H4 (cell line): ENCODE measurements around the gene ADRM1. TPM values are rescaled to one million over a fixed set of nuclear protein-coding genes. Genes with fewer than 3 reads are reported as not detected.

ENCODE experiments used
- DNase-seq: peaks from one replicate; pipeline ENCODE4 v3.0.0-alpha.2; 2015; ENCODE audit warnings: low spot score
- total RNA-seq: library from RNA; depleted of rRNA; stranded (reverse); fragments of >200 nt; shearing (Covaris generic); gene quantifications from 2 replicates; pipeline ENCODE4 v1.2.3, GENCODE V29; 2014

The ADRM1 gene
- total RNA-seq, 1 experiment from 2014 or later = 180 TPM

DNA sequence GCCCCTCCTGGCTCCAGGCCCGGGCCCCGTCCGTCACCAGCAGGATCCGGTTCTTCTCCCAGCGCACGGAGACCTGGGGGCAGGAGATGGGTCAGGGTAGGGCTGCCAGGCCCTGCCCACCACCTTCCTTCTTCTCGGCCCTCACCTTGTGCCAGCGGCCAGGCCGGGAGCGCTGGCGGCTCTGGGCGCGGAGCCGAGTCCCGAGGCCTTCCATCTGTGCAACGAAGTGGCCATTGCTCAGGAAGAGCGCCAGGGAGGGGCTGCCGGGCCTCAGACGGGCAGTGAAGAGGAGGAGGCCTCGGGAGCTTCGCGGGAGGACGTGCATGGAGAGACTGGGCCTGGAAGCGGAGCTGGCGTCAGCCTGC, 7.9 kb downstream of the ADRM1 start:
- no peak for DNase-seq

DNA sequence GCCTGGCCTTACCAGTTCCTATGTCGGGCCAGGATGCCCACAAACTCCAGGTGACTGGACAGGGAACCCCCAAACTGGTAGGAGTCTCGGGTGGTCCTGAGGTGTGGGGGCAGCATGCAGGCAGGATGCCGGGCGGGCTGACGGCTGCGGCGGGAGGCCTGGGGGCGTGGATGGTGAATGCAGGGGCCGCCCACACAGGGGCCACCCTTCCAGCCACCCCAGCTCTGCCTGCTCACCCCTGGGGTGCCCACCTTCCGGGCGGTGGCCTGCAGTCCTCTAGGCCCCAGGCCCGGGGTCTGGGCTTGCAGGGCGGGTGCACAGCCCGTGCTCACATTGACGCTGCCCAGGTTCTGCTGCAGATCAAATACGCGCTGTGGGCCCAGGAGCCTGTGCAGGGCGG, 8.4 kb downstream of the ADRM1 start:
- DNase-seq = no peak

DNA sequence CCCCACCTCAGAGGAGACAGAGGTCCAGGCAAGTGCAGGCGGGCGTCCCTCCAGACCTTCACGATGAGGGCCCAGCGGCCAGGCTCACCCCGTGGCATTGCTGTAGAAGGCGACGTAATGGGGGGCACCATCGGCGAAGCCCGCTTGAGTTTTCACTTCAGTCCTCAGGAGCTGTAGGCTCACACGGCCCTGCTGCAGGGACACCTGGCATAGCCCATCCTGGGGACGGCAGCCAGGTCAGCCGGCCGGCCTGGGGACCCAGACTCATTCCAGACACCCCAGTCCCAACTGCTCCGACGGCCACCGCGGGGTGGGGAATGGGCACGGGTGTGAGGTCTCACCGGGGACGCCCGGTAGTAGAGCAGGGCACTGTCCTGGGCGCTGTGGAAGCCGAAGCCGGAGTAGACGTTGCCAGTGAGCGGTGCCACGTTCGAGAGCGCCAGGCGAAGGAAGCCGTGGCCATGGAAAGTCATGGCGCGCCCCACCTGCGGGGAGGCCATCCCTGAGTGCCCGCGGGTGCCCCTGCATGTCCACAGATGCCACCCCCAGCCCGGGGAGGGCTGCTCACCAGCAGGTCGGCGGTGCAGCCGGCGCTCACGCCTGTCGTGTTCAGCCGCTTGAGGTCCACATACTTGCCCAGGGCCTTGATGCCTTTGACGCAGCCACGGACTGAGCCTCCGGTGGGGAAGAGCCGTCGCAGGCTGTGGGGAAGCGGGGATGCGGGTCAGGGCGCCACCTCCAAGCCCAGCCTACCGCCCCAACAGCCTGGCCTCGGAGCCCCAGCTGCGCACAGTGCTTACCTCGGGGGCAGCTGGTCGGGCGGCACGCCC, 9.2 kb downstream of the ADRM1 start:
- no peak for DNase-seq

DNA sequence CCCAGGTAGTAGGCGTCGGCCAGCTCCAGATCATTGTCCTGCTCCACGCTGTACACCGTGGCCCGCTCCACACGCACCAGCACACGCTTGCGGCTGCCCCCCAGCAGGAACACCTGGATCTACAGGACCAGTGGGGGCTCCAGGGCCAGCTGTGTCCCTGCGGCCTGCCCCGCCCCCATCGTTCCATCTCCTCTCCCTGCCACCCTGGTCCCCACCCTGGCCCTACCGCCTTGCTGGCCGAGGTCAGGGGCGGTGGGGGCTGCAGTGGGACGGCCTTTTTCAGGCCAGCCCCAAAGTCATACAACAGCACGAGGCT, 9.8 kb downstream of the ADRM1 start:
- no peak for DNase-seq

DNA sequence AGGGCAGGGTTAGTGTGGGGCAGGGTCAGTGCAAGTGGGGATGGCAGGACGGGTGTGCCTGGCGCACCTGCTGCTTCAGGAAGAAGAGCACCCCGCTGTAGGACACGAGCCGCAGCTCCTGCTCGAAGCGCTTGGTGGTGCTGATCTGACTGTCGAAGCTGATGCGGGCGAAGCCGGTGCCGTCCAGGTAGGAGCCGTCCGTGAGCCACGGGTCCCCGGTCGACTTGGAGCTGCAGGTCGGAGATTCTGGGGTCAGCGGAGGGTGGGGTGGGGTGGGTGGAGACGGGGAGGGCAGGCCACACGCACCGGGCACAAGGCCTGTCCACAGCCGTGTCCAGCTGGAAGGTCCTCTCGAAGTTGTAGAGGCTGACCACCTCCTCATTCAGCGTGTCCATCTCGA, 10.2 kb downstream of the ADRM1 start:
- DNase-seq = no peak

DNA sequence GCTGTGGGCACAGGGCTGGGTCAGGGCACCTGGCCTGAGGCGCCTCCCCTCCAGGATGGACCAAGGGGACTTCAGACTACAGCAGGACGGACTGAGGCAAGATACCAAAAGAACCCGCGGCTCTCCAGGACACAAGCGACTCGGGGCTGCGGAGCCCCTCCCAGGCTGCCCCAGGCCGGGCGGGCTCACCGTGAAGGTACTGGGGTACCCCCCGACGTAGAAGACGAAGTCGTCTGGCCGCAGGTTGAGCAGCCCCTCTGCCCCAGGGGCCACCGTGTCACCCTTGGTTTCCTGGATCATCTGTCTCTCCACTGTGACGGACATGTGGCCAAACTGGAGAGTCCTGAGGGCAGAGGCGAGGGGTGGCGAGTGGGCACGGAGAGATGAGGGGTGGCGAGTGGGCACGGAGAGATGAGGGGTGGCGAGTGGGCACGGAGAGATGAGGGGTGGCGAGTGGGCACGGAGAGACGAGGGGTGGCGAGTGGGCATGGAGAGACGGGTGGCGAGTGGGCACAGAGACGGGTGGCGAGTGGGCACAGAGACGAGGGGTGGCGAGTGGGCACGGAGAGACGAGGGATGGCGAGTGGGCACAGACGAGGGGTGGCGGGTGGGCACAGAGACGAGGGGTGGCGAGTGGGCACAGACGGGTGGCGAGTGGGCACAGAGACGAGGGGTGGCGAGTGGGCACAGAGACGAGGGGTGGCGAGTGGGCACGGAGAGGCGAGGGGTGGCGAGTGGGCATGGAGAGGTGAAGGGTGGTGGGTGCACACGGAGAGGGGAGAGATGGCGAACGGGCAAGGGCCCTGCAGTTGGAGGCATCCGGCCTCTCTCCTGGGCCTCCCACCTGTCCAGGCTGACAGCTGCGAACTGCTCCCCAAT, 10.9 kb downstream of the ADRM1 start:
- DNase-seq = no peak

DNA sequence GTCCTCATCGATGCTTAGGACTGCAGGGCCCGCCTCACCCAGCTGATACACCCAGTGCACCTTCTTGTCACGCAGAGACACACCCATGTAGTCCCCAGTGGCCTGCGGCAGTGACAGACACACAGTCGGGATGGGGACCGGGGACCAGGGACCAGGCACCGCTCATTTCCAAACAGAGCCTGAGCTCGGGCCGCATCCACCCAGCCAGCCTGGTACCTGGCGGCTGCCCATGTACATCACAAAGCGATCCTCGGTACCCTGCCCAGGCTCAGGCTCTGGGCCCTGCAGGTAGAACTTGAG, 11.5 kb downstream of the ADRM1 start:
- DNase-seq = no peak

DNA sequence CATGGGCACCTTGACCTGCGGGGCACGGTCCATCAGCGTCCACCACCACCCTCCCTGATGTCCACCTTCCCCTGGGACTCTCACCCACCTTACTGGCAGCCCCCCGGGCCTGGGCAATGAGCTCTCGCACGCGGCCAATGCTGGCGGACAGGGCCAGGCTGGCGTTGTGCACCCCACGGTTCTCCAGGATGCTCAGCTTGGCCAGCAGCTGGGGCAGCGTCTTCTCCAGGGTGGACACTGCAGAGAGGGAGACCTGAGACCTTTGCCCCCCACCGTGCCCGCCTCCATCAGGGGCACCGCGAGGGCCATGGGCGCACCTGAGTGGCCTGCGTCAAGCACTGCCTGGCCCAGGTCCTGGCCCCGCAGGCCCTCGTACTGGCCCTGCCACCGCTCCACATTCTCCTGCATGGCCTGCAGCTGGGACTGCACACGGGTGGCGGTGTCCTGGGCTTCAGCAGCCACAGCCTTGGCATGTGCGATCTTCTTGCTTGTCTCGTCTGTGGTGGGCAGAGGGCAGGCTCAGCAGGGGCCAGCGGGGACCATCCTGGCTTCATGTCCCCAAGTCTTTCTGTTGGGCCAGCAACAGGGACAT, 12.0 kb downstream of the ADRM1 start:
- no peak for DNase-seq

DNA sequence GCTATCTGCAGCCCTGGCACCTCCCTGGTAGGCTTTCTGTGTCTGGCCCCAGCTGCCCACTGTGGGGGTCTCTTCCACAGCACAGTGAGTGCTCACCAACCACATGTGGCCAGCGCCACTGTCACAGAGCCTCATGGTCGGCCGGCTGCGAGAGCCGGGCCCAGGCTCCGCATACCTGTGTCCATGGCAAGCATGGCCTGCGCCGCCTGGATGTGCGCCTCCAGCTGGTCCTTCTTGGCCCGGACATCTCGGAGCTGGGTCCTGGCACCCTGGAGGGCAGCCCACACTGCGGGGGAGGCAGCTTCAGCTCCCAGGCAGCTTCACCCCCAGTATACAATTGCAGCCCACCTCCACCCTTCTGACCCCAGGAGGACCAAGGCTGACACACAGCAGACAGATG, 13.0 kb downstream of the ADRM1 start:
- DNase-seq = no peak

DNA sequence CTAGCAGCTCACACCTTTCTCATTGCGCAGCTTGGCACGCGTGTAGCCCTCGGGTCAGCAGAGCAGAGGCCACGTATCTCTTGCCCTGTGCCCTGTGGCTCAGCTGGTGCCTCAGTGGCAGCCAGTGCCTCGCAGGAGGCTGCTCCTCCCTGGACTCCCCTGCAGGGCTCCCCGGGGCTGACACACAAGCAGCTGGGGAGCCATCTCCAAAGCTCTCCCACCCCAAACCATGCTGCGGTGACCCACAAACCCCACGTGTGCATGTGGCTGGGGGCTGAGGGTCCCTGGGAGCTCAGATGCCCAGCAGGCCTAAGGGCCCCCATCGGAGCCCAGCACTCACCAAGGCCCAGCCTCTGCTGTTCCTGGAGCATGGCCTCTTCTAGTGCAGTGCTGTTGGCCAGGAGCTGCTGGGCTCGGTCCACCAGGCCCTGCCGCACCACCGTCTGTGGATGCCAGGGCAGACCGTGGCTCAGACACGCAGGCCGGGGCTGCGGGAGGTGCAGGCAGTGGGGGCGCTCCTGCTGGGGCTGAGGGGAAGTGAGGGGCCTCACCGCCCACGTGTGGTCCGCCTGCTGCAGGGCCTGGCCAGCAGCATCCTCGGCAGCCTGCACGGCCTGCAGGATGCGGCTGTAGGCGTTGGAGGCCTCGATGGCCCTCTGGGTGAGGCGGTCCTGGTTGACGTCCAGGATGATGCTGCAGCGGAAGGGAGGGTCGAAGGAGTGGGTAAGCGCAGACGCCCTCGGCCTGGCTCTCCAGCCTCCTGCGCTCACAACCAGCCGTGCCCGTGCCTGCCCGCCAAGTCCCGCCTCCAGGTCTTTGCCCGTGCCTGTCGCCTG, 13.8 kb downstream of the ADRM1 start:
- DNase-seq = no peak

DNA sequence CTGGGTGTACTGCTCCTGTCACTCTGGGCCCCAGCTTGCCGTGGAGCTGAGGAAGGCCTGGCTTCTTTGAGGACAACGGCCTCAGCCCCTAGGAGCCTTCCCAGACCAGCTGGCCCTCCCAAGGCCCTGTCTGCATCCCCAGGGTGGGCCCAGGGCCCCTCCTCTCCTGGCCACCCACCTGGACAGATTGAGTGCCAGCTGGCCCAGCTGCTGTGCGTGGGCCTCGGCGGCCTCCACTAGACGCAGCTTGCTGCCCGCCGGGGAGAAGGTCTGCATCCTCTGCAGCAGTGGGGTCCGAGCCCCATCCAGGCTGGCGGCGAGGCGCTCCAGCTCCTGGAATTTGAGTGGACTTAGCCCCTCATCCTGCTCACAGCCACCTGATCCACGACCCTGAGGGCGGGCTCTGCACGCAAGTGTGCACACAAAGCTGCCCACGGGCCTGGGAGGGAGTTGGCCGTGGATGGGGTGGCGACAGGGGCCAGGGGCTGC, 14.4 kb downstream of the ADRM1 start:
- no peak for DNase-seq

DNA sequence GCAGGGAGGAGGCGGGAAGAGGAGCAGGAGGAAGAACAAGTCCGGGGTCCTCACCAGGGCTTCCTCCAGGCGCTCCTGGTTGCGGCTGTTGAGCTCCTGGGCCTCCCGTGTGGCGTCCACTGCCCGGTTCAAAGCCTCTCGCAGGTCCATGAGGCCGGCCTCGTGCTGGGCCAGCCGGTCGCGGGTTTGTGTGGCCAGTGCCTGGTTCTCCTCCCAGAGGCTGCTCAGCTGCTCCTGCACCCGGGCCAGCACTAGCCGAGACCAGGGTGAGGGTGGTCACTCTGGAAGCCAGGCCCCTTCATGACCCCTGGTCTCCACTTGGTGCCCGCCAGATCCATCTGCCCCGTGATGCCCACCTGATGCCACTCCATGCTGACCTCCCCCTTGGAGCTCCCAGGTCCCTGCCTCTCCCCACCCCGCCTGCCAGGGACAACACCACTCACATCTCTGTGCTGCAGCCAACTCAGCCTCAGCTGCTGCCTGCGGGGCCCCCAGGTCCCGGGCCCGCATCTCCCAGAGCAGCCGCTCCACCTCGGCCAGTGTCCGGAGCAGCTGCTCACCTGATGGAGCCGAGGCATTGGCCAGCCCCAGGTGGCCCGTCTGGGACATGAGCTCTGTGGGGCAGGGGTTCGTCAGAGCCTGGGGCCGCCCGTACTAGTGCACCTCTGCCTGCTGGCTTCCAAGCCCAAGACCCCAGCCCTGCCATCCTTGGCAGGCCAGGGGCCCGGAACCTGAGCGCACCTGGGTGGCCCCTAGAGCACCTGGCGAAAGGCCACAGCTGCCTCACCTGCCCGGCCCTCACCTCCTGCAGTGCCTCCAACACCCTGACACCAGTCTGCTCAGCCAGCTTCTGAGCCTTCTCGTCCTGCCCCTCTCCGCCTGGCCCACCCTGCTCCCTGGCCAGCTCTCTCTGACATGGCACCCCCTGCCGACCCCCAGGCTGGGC, 15.9 kb downstream of the ADRM1 start:
- no peak for DNase-seq

DNA sequence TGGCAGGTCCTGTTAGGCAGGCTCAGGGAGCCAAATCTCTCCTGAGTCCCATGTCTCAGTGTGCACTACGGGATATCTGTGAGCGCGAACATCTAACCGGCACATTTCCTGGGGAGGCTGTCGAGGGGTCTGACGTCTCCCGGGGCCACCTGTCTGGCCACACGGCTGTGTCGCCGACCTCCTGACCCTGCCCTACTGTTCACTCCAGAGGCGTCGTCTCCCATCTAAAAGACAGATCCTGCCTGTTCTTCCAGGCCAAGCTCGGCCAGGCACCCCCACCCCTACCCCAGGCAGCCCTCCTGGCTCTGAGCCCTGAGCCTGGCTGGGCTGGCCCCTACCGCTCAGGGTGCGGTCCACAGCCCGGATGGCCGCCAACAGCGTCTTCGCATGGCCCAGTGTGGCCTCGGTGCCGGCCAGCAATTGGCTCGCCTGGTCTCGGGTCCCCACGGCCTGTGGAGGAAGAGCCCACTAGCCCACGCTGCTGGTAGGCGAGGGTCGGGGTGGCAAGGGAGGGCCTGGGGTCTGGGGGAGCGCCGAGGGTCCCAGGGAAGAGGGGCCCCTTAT, 16.6 kb downstream of the ADRM1 start:
- no peak for DNase-seq

DNA sequence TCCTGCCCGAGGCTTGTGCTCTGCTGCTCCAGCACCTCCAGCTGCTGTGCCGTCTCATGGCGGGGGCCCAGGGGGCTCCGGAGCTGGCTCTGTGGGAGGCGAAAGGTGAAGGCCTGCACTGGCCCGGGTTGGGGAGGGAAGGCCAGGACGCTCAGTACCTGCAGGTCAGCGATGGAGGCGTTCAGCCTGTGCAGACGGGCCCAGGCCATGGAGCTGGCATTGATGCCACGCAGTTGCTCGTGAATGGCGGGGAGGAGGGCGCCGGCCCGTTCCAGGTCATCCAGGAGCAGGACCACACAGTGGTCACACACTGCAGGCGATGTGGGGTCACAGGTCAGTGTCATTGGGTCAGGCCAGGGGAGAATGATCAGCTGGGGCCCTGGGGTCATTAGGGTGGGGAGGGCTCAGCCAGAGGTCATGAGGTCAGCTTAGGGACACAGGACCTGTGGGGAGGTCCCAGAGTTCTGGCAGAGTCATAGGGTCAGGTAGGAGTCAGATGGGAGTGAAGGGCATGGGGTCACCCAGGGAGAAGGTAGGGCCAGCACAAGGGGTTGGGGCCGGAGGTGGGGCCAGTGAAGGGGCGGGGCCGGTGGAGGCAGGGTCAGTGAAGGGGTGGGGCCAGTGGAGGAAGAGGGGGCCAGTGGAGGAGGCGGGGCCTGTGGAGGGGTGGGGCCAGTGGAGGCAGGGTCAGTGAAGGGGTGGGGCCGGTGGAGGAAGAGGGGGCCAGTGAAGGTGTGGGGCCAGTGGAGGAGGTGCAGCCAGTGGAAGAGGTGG, 18.0 kb downstream of the ADRM1 start:
- DNase-seq = no peak

DNA sequence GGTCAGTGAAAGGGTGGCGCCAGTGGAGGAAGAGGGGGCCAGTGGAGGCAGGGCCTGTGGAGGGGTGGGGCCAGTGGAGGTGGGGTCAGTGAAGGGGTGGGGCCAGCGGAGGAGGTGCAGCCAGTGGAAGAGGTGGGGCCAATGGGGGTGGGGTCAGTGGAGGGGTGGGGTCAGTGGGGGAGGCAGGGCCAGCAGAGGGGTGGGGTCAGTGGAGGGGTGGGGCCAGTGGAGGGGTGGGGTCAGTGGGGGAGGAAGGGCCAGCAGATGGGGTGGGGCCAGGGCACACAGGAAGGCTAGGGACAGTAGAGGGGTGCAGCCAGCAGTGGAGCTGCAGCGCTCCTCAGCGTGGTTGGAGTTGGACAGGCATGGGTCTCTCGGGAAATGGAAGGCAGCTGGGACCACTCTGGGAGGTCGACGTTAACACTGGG, 18.7 kb downstream of the ADRM1 start:
- DNase-seq = no peak

DNA sequence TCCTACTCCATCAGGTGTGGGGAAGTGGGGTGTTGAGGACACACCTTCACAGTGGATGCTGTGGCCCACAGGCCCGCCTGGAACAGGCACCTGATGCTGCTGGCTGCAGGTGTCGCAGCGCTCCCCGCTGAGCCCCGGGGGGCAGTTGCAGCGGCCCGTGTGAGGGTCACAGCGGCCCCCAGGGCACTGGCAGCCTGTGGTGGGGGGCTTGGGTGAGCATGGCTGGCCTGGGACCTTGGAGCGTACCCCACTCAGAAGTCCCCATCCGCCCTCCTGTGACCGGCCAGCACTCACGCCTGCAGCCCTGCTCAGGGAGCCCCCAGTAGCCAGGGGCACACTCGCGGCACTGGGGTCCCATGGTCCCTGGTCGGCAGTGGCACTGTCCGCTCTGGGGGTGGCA, 19.2 kb downstream of the ADRM1 start:
- no peak for DNase-seq

DNA sequence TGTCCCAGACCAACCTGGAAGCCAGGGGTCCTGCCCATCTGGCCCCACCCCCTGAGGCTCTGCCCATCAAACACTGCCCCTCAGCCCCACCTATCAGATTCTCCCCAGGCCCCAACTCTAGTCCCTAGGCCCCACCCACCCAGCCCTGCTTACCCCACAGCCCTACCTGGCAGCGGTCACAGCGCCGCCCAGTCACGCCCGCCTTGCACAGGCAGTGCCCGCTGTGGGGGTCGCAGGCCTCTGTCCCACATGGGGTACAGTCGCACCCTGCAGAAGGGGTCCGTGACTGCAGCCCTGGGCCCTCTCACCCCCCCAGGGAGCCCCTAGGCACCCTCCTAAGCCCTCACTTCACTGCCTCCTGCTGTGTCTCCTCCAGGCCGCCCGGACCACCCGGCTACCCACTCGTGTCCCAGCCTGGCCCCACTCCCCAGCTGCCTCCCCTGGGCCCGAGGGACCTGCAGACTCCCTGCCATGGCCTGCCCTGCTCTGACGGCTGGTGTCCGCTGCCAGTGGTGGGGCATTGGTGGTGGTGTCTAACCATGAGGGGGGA, 19.8 kb downstream of the ADRM1 start:
- DNase-seq = no peak

DNA sequence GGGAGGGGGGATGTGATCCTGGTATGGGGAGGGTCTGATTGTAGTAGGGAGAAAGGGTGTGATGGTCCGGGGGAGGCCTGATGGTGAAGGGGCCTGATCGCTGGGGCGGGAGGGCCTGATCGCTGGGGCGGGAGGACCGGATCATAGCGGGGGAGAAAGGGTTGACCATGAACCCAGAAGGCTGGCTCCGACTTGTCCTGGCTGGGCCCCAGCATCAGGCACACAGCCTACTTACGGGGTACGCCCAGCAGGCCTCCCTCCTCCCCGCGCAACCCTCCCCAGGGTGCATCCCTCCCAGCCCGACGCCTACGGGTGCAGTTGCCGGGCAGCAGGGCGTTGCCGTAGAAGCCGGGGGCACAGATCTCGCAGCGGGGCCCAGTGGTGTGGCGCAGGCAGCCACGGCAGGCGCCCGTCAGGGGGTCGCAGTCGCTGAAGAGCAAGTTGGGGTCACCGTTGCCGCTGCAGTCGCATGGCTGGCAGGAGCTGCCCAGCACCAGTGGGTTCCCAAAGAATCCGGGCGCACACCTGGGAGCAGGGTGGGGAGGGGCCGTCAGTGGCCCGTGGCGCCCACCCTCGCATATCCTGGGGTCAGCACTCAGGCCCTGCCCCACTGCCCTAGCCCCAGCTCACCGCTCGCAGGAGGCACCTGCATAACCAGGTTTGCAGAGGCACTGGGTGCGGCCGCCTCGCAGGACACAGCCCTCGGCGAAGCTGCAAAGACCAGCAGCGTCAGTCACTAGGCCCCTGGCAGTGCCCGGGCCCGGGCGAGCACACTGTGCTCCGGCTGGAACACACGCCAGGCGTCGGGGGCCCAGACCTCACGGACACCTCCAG, 20.6 kb downstream of the ADRM1 start:
- no peak for DNase-seq
